RCC 7860 (cell line): Measurements from ENCODE around the gene S1PR3.
"Not testable (repeated sequence)": the region's sequence is repeated elsewhere in the genome, so short reads cannot be mapped to it uniquely, and the experiment has no call there.

Source experiments
- DNase-seq: peaks from one replicate; pipeline ENCODE4 v3.0.0-alpha.2; 2015; ENCODE audit warnings: low spot score
- FAIRE-seq: peaks from 2 replicates; lab custom pipeline; 2012; peaks lifted over from hg19 to GRCh38; lab: Jason Lieb, UNC

S1PR3 gene

GRCh38 chr9:88991066-88992034 lies at the start of gene S1PR3:
S1PR3 (plus strand) TSS chr9:88991468; CDS start chr9:89001201, 9,733 bp downstream.
- DNase-seq = no peak
- FAIRE-seq = no peak

GRCh38 chr9:88941586-88941985 lies 49.7 kb upstream of the S1PR3 start:
- DNase-seq, FAIRE-seq: not testable (repeated sequence)

- DNase-seq (no peak), FAIRE-seq (no peak)
These were observed 48.9 kb upstream of the S1PR3 start for GRCh38 chr9:88942411-88942810.

- FAIRE-seq = no peak
- no peak for DNase-seq
These were observed 45.5 kb upstream of the S1PR3 start for GRCh38 chr9:88945636-88946333.

GRCh38 chr9:88947581-88948573 lies 43.4 kb upstream of the S1PR3 start:
- DNase-seq (no peak), FAIRE-seq (no peak)

- DNase-seq (no peak), FAIRE-seq (no peak)
These were observed 41.8 kb upstream of the S1PR3 start for GRCh38 chr9:88949425-88949824.

GRCh38 chr9:88949961-88950340 lies 41.3 kb upstream of the S1PR3 start:
- DNase-seq (no peak), FAIRE-seq (no peak)

GRCh38 chr9:88950341-88951154 lies 40.7 kb upstream of the S1PR3 start:
- no peak for FAIRE-seq
- DNase-seq = no peak

- DNase-seq (no peak), FAIRE-seq (no peak)
These were observed 40.1 kb upstream of the S1PR3 start for GRCh38 chr9:88951155-88951542.

GRCh38 chr9:88952086-88952615 lies 39.1 kb upstream of the S1PR3 start:
- FAIRE-seq (no peak), DNase-seq (no peak)

- FAIRE-seq (no peak), DNase-seq (no peak)
These were observed 38.3 kb upstream of the S1PR3 start for GRCh38 chr9:88952976-88953375.

GRCh38 chr9:88953381-88954029 lies 37.8 kb upstream of the S1PR3 start:
- DNase-seq (no peak), FAIRE-seq (no peak)

GRCh38 chr9:88954066-88954465 lies 37.2 kb upstream of the S1PR3 start:
- no peak for DNase-seq
- FAIRE-seq = no peak

- DNase-seq = no peak
- FAIRE-seq = no peak
These were observed 33.7 kb upstream of the S1PR3 start for GRCh38 chr9:88957526-88957925.

- DNase-seq = no peak
These were observed 31.4 kb upstream of the S1PR3 start for GRCh38 chr9:88959727-88960469.

GRCh38 chr9:88960632-88961031 lies 30.6 kb upstream of the S1PR3 start:
- DNase-seq (no peak), FAIRE-seq (no peak)

More at GRCh38 chr9:88959727-88960469, 31.4 kb upstream of the S1PR3 start:
- FAIRE-seq = no peak

GRCh38 chr9:88965473-88965872 lies 25.8 kb upstream of the S1PR3 start:
- FAIRE-seq = no peak
- no peak for DNase-seq

- no peak for DNase-seq
- no peak for FAIRE-seq
These were observed 24.2 kb upstream of the S1PR3 start for GRCh38 chr9:88966894-88967676.
